Measurements from ENCODE around the gene NDC1.
A peak's percentile ranks its signal among the peaks of the same experiment; 100 is the strongest.

Gene NDC1

DNA sequence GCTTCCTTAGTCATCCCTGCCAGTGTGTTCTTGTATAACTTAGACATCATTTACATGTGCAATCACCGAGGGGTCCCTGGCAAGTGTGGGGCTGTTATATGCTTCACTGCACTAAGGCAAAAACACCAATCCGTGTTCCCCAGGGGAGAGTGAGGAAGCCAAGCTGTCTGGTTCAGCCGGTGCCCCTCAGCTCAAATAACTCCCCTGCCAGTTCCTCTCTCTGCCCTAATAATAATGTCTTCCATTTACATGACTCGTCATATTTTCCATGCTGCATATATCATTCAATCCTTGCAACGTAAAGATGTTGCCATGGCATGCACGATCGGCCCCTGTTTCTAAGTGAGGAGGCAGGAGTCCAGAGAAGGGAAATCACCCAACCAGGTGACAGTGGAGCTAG, 24.4 kb upstream of the NDC1 start:
- TF ChIP-seq TCF4 (CRISPR knock-in tag; IDR thresholded peaks at IDR 0.05; ENCODE audit: borderline replicate concordance) (no peak), PATZ1 (CRISPR knock-in tag; IDR thresholded peaks at IDR 0.05; ENCODE audit: borderline replicate concordance) (no peak), GLIS3 (CRISPR knock-in tag; IDR thresholded peaks at IDR 0.05) (no peak), ZFP3 (CRISPR knock-in tag; IDR thresholded peaks at IDR 0.05) (no peak), CREB5 (CRISPR knock-in tag; IDR thresholded peaks at IDR 0.05; ENCODE audit: low read depth) (no peak), ZC3H10 (CRISPR knock-in tag; IDR thresholded peaks at IDR 0.05) (no peak), RARB (CRISPR knock-in tag; IDR thresholded peaks at IDR 0.05) (no peak), TOX (CRISPR knock-in tag; IDR thresholded peaks at IDR 0.05; ENCODE audit: borderline replicate concordance) (no peak), ARNTL (CRISPR knock-in tag; IDR thresholded peaks at IDR 0.05; ENCODE audit: borderline replicate concordance, low read depth) (no peak), ESRRG (CRISPR knock-in tag; IDR thresholded peaks at IDR 0.05) (no peak), POU6F1 (CRISPR knock-in tag; IDR thresholded peaks at IDR 0.05; ENCODE audit: borderline replicate concordance, low read depth) (no peak), ISL1 (CRISPR knock-in tag; IDR thresholded peaks at IDR 0.05) (no peak), CSDC2 (CRISPR knock-in tag; IDR thresholded peaks at IDR 0.05) (no peak), ZNF8 (CRISPR knock-in tag; IDR thresholded peaks at IDR 0.05) (no peak), ZNF70 (CRISPR knock-in tag; IDR thresholded peaks at IDR 0.05) (no peak), ZNF565 (CRISPR knock-in tag; conservative IDR thresholded peaks at IDR 0.05; ENCODE audit: low read depth) (no peak), OSR1 (CRISPR knock-in tag; IDR thresholded peaks at IDR 0.05) (no peak), BACH2 (CRISPR knock-in tag; IDR thresholded peaks at IDR 0.05; ENCODE audit: borderline replicate concordance) (no peak)
- TF ChIP-seq, protein P1, sequence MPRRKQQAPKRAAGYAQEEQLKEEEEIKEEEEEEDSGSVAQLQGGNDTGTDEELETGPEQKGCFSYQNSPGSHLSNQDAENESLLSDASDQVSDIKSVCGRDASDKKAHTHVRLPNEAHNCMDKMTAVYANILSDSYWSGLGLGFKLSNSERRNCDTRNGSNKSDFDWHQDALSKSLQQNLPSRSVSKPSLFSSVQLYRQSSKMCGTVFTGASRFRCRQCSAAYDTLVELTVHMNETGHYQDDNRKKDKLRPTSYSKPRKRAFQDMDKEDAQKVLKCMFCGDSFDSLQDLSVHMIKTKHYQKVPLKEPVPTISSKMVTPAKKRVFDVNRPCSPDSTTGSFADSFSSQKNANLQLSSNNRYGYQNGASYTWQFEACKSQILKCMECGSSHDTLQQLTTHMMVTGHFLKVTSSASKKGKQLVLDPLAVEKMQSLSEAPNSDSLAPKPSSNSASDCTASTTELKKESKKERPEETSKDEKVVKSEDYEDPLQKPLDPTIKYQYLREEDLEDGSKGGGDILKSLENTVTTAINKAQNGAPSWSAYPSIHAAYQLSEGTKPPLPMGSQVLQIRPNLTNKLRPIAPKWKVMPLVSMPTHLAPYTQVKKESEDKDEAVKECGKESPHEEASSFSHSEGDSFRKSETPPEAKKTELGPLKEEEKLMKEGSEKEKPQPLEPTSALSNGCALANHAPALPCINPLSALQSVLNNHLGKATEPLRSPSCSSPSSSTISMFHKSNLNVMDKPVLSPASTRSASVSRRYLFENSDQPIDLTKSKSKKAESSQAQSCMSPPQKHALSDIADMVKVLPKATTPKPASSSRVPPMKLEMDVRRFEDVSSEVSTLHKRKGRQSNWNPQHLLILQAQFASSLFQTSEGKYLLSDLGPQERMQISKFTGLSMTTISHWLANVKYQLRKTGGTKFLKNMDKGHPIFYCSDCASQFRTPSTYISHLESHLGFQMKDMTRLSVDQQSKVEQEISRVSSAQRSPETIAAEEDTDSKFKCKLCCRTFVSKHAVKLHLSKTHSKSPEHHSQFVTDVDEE (CRISPR knock-in tag; IDR thresholded peaks at IDR 0.05): no peak
- no peak for ATAC-seq

GRCh38 chr1:53860967-53861411, 22.9 kb upstream of the NDC1 start:
- ATAC-seq: peak; percentile 97
- TF ChIP-seq GLIS3 (CRISPR knock-in tag; IDR thresholded peaks at IDR 0.05): no peak
- no peak for TF ChIP-seq PPARA (CRISPR knock-in tag; IDR thresholded peaks at IDR 0.05; ENCODE audit: borderline replicate concordance)
- no peak for TF ChIP-seq ESRRG (CRISPR knock-in tag; IDR thresholded peaks at IDR 0.05)
- no peak for TF ChIP-seq POU6F1 (CRISPR knock-in tag; IDR thresholded peaks at IDR 0.05; ENCODE audit: borderline replicate concordance, low read depth)
- TF ChIP-seq ZNF565 (CRISPR knock-in tag; conservative IDR thresholded peaks at IDR 0.05; ENCODE audit: low read depth): no peak
- TF ChIP-seq ISL1 (CRISPR knock-in tag; IDR thresholded peaks at IDR 0.05): no peak
- TF ChIP-seq CREB5 (CRISPR knock-in tag; IDR thresholded peaks at IDR 0.05; ENCODE audit: low read depth): no peak
- no peak for TF ChIP-seq ZFP3 (CRISPR knock-in tag; IDR thresholded peaks at IDR 0.05)
- TF ChIP-seq SNAI2 (CRISPR knock-in tag; IDR thresholded peaks at IDR 0.05): no peak
- no peak for TF ChIP-seq ZC3H10 (CRISPR knock-in tag; IDR thresholded peaks at IDR 0.05)
- no peak for TF ChIP-seq CSDC2 (CRISPR knock-in tag; IDR thresholded peaks at IDR 0.05)
- TF ChIP-seq OSR1 (CRISPR knock-in tag; IDR thresholded peaks at IDR 0.05): no peak
- no peak for TF ChIP-seq ZNF70 (CRISPR knock-in tag; IDR thresholded peaks at IDR 0.05)
- TF ChIP-seq RARB (CRISPR knock-in tag; IDR thresholded peaks at IDR 0.05): no peak
- TF ChIP-seq, protein P1 (CRISPR knock-in tag; IDR thresholded peaks at IDR 0.05): no peak
- TF ChIP-seq ZNF8 (CRISPR knock-in tag; IDR thresholded peaks at IDR 0.05): no peak
- no peak for TF ChIP-seq TCF4 (CRISPR knock-in tag; IDR thresholded peaks at IDR 0.05; ENCODE audit: borderline replicate concordance)
- no peak for TF ChIP-seq CSRNP3 (CRISPR knock-in tag; IDR thresholded peaks at IDR 0.05)

Measured in SK-N-SH treated with all-trans-retinoic acid at 6 μM for 48 hours (cell line).